HepG2 (cell line): ENCODE results near the gene NTRK2. TPM values are rescaled to one million over a fixed set of nuclear protein-coding genes. Genes with fewer than 3 reads are reported as not detected.

ENCODE experiments used
- ATAC-seq: fragments of 200-7000 bp; cut with Tn5 transposase; 3 replicates; pipeline ENCODE4 v1.9.1; 2020; ENCODE audit warnings: mild to moderate bottlenecking, moderate library complexity
- BruUV-seq: library from RNA; stranded (reverse); fragments of 400-500 nt; replicated peaks from 2 replicates; lab custom pipeline; 2021; lab: Mats Ljungman, UMichigan
- CTCF ChIA-PET: fragments of 300-600 bp; formaldehyde crosslinking; extraction: SDS; loops from one replicate; lab custom pipeline; 2021; ENCODE audit warnings: low total read pairs, inconsistent platforms, low intra/inter-chr PET ratio; lab: Yijun Ruan, JAX
- POLR2A ChIA-PET: fragments of 350-600 bp; sonication (Branson Sonifier 250); formaldehyde crosslinking; loops from one replicate; lab custom pipeline; 2020; ENCODE audit warnings: antibody characterized with exemption, inconsistent platforms; lab: Yijun Ruan, JAX
- DNase-seq: peaks from one replicate; pipeline ENCODE4 v3.0.0-alpha.2; 2015; ENCODE audit warnings: low spot score
- FAIRE-seq: peaks from 3 replicates; lab custom pipeline; 2011; peaks lifted over from hg19 to GRCh38; lab: Jason Lieb, UNC
- H2AFZ ChIP-seq: one replicate; pipeline ENCODE4 v1.6.1; 2011; ENCODE audit warnings: low read length, inconsistent platforms
- H3K27ac ChIP-seq: fragments of 300-600 bp; 3 replicates; pipeline ENCODE4 v1.8.0; 2011; ENCODE audit warnings: mixed run types, mild to moderate bottlenecking, mixed read lengths, low read length, inconsistent platforms; ENCODE audit not compliant: insufficient read depth; ENCODE audit errors: extremely low read length
- H3K27me3 ChIP-seq, 2 experiments: fragments of 200-600 bp in 1 of 2; 2 replicates in 1 of 2; 3 replicates in 1 of 2; pipeline versions ENCODE4 v1.6.0 to v1.8.0; 2011; ENCODE audit warnings: low read length in 2 of 2, mild to moderate bottlenecking in 2 of 2, moderate library complexity in 2 of 2, inconsistent platforms in 1 of 2; ENCODE audit not compliant: insufficient read depth in 2 of 2, control insufficient read depth in 1 of 2
- H3K36me3 ChIP-seq, 2 experiments: fragments of 200-600 bp in 1 of 2; replicated peaks in 1 of 2; 2 replicates in 1 of 2; 3 replicates in 1 of 2; pipeline versions ENCODE4 v1.5.1 to v1.8.0; 2011; ENCODE audit warnings: low read length in 2 of 2, inconsistent platforms in 1 of 2; ENCODE audit not compliant: insufficient read depth in 2 of 2, control insufficient read depth in 1 of 2
- H3K4me1 ChIP-seq: 2 replicates; pipeline ENCODE4 v1.5.1; 2012; ENCODE audit warnings: low read length, inconsistent platforms; ENCODE audit not compliant: insufficient read depth
- H3K4me2 ChIP-seq: 2 replicates; pipeline ENCODE4 v1.6.0; 2011; ENCODE audit warnings: low read depth, low read length, inconsistent platforms
- H3K4me3 ChIP-seq, 3 experiments: fragments of 200-600 bp in 1 of 3; sonication (generic), shearing (Covaris generic) in 1 of 3; replicated peaks in 1 of 3; 2 replicates each; pipeline ENCODE4 v1.5.1; 2011 to 2016; ENCODE audit warnings: low read length in 3 of 3, inconsistent platforms in 2 of 3, low read depth in 2 of 3, mild to moderate bottlenecking in 2 of 3, control low read depth in 1 of 3, mixed read lengths in 1 of 3; ENCODE audit not compliant: insufficient read depth in 1 of 3
- H3K79me2 ChIP-seq: one replicate; pipeline ENCODE4 v1.6.1; 2011; ENCODE audit warnings: low read length, inconsistent platforms; ENCODE audit not compliant: insufficient read depth
- H3K9ac ChIP-seq: 2 replicates; pipeline ENCODE4 v1.6.0; 2011; ENCODE audit warnings: mild to moderate bottlenecking, low read depth, low read length, inconsistent platforms; ENCODE audit not compliant: insufficient read depth
- H3K9me3 ChIP-seq: 2 replicates; pipeline ENCODE4 v1.5.1; 2012; ENCODE audit warnings: mild to moderate bottlenecking, low read length
- H4K20me1 ChIP-seq: 2 replicates; pipeline ENCODE4 v1.6.0; 2011; ENCODE audit warnings: inconsistent platforms, mild to moderate bottlenecking, low read length, moderate library complexity; ENCODE audit not compliant: insufficient read depth
- ATF4 ChIP-seq, 2 experiments: fragments of 450-650 bp in 1 of 2; sonication (generic) in 1 of 2; formaldehyde crosslinking; IDR thresholded peaks; 2 replicates each; pipeline versions ENCODE4 v1.5.0 to v1.8.0; 2020 to 2022; ENCODE audit warnings: mild to moderate bottlenecking in 1 of 2, missing genetic modification reagents in 1 of 2
- EED ChIP-seq: sonication (generic); formaldehyde crosslinking; IDR thresholded peaks from 2 replicates; pipeline ENCODE4 v1.5.0; 2020; ENCODE audit warnings: mild to moderate bottlenecking, missing genetic modification reagents
- FUBP1 ChIP-seq: sonication (generic); formaldehyde crosslinking; IDR thresholded peaks from 2 replicates; pipeline ENCODE4 v1.5.1; 2020; ENCODE audit warnings: missing genetic modification reagents, mild to moderate bottlenecking, borderline replicate concordance
- GATAD2A ChIP-seq: IDR thresholded peaks from 2 replicates; pipeline ENCODE4 v1.6.1; 2016
- MED13 ChIP-seq: sonication (generic); formaldehyde crosslinking; IDR thresholded peaks from 2 replicates; pipeline ENCODE4 v1.5.0; 2020; ENCODE audit warnings: missing genetic modification reagents
- MYC ChIP-seq: sonication (generic); formaldehyde crosslinking; IDR thresholded peaks from 2 replicates; pipeline ENCODE4 v1.9.0; 2021; ENCODE audit warnings: missing genetic modification reagents, borderline replicate concordance
- NFE2 ChIP-seq: sonication (generic); formaldehyde crosslinking; IDR thresholded peaks from 2 replicates; pipeline ENCODE4 v1.4.0; 2020; ENCODE audit warnings: missing genetic modification reagents
- POLR2A ChIP-seq, 2 experiments: IDR thresholded peaks; 2 replicates each; pipeline ENCODE4 v1.6.1; 2011; ENCODE audit warnings: low read depth in 2 of 2, low read length in 2 of 2, mild to moderate bottlenecking in 1 of 2, moderate library complexity in 1 of 2; ENCODE audit not compliant: insufficient read depth in 1 of 2
- PTBP1 ChIP-seq: fragments of 200-400 bp; formaldehyde crosslinking; IDR thresholded peaks from 2 replicates; pipeline ENCODE4 v1.6.1; 2018; ENCODE audit warnings: low read length, low read depth; ENCODE audit not compliant: poor library complexity, severe bottlenecking
- STAG1 ChIP-seq: sonication (generic); formaldehyde crosslinking; IDR thresholded peaks from 2 replicates; pipeline ENCODE4 v1.4.0; 2020; ENCODE audit warnings: missing genetic modification reagents
- TRIM22 ChIP-seq: fragments of 450-650 bp; IDR thresholded peaks from 2 replicates; pipeline ENCODE4 v1.6.1; 2017
- U2AF2 ChIP-seq: fragments of 200-400 bp; formaldehyde crosslinking; IDR thresholded peaks from 2 replicates; pipeline ENCODE4 v1.6.1; 2017; ENCODE audit warnings: low read depth, mild to moderate bottlenecking, low read length
- ZMYM2 ChIP-seq: sonication (generic); formaldehyde crosslinking; IDR thresholded peaks from 2 replicates; pipeline ENCODE4 v1.8.0; 2022; ENCODE audit warnings: mild to moderate bottlenecking, missing genetic modification reagents
- ZNF562 ChIP-seq: sonication (generic); formaldehyde crosslinking; IDR thresholded peaks from 2 replicates; pipeline ENCODE4 v1.8.0; 2022; ENCODE audit warnings: missing genetic modification reagents, borderline replicate concordance
- WGBS: methylation state at CpG from one replicate; pipeline ENCODE4 v1.1.6; 2017; ENCODE audit warnings: low lambda C conversion rate; 5-methylcytosine and 5-hydroxymethylcytosine counted together
- in situ Hi-C: cut with HindIII; loops from 2 replicates; pipeline ENCODE4 v1.10.0; 2017; ENCODE audit warnings: low pct_unique_long_range_greater_than_20kb; ENCODE audit not compliant: extremely low pct_ligation_motif_present
- intact Hi-C: fragments of 100-400 bp; cut with micrococcal nuclease; formaldehyde crosslinking; loops from one replicate; pipeline ENCODE4 v1.10.0; 2022; ENCODE audit not compliant: unreplicated experiment
- polyA plus RNA-seq, 8 experiments: library from polyadenylated mRNA; depleted of rRNA in 3 of 8; stranded (reverse) in 7 of 8; unstranded in 1 of 8; fragments of >200 nt; fragmentation: Illumina TruSeq in 4 of 8; extraction: Trizol in 4 of 8; gene quantifications; 2 replicates each; pipeline versions ENCODE4 v1.2.1 to v1.2.3, GENCODE V29; 2011 to 2016; ENCODE audit warnings: low read depth in 4 of 8, missing spikeins in 1 of 8, mixed read lengths in 1 of 8; ENCODE audit not compliant: insufficient read depth in 1 of 8
- total RNA-seq, 5 experiments: library from RNA; depleted of rRNA; stranded (reverse); fragments of >200 nt; fragmentation: Illumina TruSeq; extraction: Trizol; gene quantifications; 2 replicates each; pipeline ENCODE4 v1.2.3, GENCODE V29; 2016; ENCODE audit warnings: low read depth in 1 of 5

Gene NTRK2
- total and polyA plus RNA-seq, 2 of the 13 experiments (the other 11 are each of a cell fraction or from before 2014, with no cell fraction given) = not detected

GRCh38 chr9:84949258-84949657 is 279.7 kb downstream of the NTRK2 start:
- H2AFZ ChIP-seq = no peak overlapping the region
- no TSS peak for BruUV-seq
- H3K4me2 ChIP-seq = no peak overlapping the region
- ATAC-seq = no peak
- no peaks in the 10 kb centered on the region for H3K27me3 ChIP-seq
- no peaks in the 10 kb centered on the region for H3K9me3 ChIP-seq
- H3K4me3 ChIP-seq = no peak overlapping the region
- H3K4me1 ChIP-seq = no peaks in the 10 kb centered on the region
- no peak overlapping the region for H3K27ac ChIP-seq
- H3K36me3 ChIP-seq = no peaks in the 10 kb centered on the region
- CTCF ChIA-PET = no interaction called here
- WGBS = 42% methylated on average over 4 of the region's 4 CpGs
- TF ChIP-seq PTBP1 (no peak), ZNF562 (no peak), FUBP1 (CRISPR knock-in tag) (no peak), MED13 (CRISPR knock-in tag) (no peak), POLR2A (IDR thresholded peaks at IDR 0.05; ENCODE audit: insufficient read depth in 1 of 2, low read depth in 2 of 2, low read length in 2 of 2) (no peak), GATAD2A (CRISPR knock-in tag) (no peak), TRIM22 (no peak), EED (CRISPR knock-in tag) (no peak), ATF4 (CRISPR knock-in tag; IDR thresholded peaks at IDR 0.05) (no peak), STAG1 (CRISPR knock-in tag) (no peak), NFE2 (CRISPR knock-in tag) (no peak), U2AF2 (no peak), MYC (CRISPR knock-in tag) (no peak), ZMYM2 (CRISPR knock-in tag) (no peak)
- no peaks in the 10 kb centered on the region for H3K79me2 ChIP-seq
- H4K20me1 ChIP-seq = no peaks in the 10 kb centered on the region; the same call in 1 of the 2 replicates
- in situ Hi-C loops (loop anchor here (10.0 kb wide), 1 partner anchor 64 kb away; no protein-coding TSS in a partner anchor), intact Hi-C loops (no loop called here)
- H3K9ac ChIP-seq = no peak overlapping the region
- POLR2A ChIA-PET = no interaction called here
- no peak for DNase-seq
- FAIRE-seq = no peak
